ENCODE data around the gene FGF12.

The FGF12 gene

GRCh38 chr3:192652727-192653126 is 74.6 kb downstream of the FGF12 start:
- TF ChIP-seq ARNTL (CRISPR knock-in tag; IDR thresholded peaks at IDR 0.05; ENCODE audit: borderline replicate concordance, low read depth) (no peak), CREB5 (CRISPR knock-in tag; IDR thresholded peaks at IDR 0.05; ENCODE audit: low read depth) (no peak), POU6F1 (CRISPR knock-in tag; IDR thresholded peaks at IDR 0.05; ENCODE audit: borderline replicate concordance, low read depth) (no peak), TOX (CRISPR knock-in tag; IDR thresholded peaks at IDR 0.05; ENCODE audit: borderline replicate concordance) (no peak), ZNF8 (CRISPR knock-in tag; IDR thresholded peaks at IDR 0.05) (no peak), CSDC2 (CRISPR knock-in tag; IDR thresholded peaks at IDR 0.05) (no peak), TSHZ2 (CRISPR knock-in tag; IDR thresholded peaks at IDR 0.05) (no peak), ZFP30 (CRISPR knock-in tag; IDR thresholded peaks at IDR 0.05) (no peak), ZNF565 (CRISPR knock-in tag; conservative IDR thresholded peaks at IDR 0.05; ENCODE audit: low read depth) (no peak), ESRRG (CRISPR knock-in tag; IDR thresholded peaks at IDR 0.05) (no peak), PPARA (CRISPR knock-in tag; IDR thresholded peaks at IDR 0.05; ENCODE audit: borderline replicate concordance) (no peak), OSR1 (CRISPR knock-in tag; IDR thresholded peaks at IDR 0.05) (no peak), BACH2 (CRISPR knock-in tag; IDR thresholded peaks at IDR 0.05; ENCODE audit: borderline replicate concordance) (no peak), ISL1 (CRISPR knock-in tag; IDR thresholded peaks at IDR 0.05) (no peak), PATZ1 (CRISPR knock-in tag; IDR thresholded peaks at IDR 0.05; ENCODE audit: borderline replicate concordance) (no peak)
- ATAC-seq = no peak

GRCh38 chr3:192651836-192652512 is 75.4 kb downstream of the FGF12 start:
- no peak for TF ChIP-seq CREB5 (CRISPR knock-in tag; IDR thresholded peaks at IDR 0.05; ENCODE audit: low read depth)
- no peak for TF ChIP-seq ESRRG (CRISPR knock-in tag; IDR thresholded peaks at IDR 0.05)
- no peak for TF ChIP-seq ZNF70 (CRISPR knock-in tag; IDR thresholded peaks at IDR 0.05)
- TF ChIP-seq ISL1 (CRISPR knock-in tag; IDR thresholded peaks at IDR 0.05) = no peak
- no peak for ATAC-seq

GRCh38 chr3:192645437-192645836 is 81.9 kb downstream of the FGF12 start:
- no peak for TF ChIP-seq PPARA (CRISPR knock-in tag; IDR thresholded peaks at IDR 0.05; ENCODE audit: borderline replicate concordance)
- TF ChIP-seq ARNTL (CRISPR knock-in tag; IDR thresholded peaks at IDR 0.05; ENCODE audit: borderline replicate concordance, low read depth) = no peak
- TF ChIP-seq ZFP3 (CRISPR knock-in tag; IDR thresholded peaks at IDR 0.05) = no peak
- TF ChIP-seq ZC3H10 (CRISPR knock-in tag; IDR thresholded peaks at IDR 0.05) = no peak
- TF ChIP-seq TSHZ2 (CRISPR knock-in tag; IDR thresholded peaks at IDR 0.05) = no peak
- TF ChIP-seq ZFP30 (CRISPR knock-in tag; IDR thresholded peaks at IDR 0.05) = no peak
- ATAC-seq = no peak
